KOPT-K1 (cell line): ENCODE results near the gene GLP2R.

Experiments
- H3K27ac ChIP-seq: fragments of 200-600 bp; sonication (generic); 2 replicates; pipeline ENCODE4 v1.5.1; 2016; ENCODE audit warnings: antibody characterized with exemption, mild to moderate bottlenecking, low read depth, low read length; ENCODE audit not compliant: poor library complexity, severe bottlenecking
- H3K36me3 ChIP-seq: fragments of 200-600 bp; sonication (generic); 2 replicates; pipeline ENCODE4 v1.5.1; 2017; ENCODE audit warnings: antibody characterized with exemption, mild to moderate bottlenecking, low read length, moderate library complexity; ENCODE audit not compliant: insufficient read depth
- H3K9me3 ChIP-seq: fragments of 200-600 bp; sonication (generic); 2 replicates; pipeline ENCODE4 v1.5.1; 2017; ENCODE audit warnings: antibody characterized with exemption, low read length, mild to moderate bottlenecking; ENCODE audit not compliant: insufficient read depth, poor library complexity, severe bottlenecking

GLP2R gene

DNA sequence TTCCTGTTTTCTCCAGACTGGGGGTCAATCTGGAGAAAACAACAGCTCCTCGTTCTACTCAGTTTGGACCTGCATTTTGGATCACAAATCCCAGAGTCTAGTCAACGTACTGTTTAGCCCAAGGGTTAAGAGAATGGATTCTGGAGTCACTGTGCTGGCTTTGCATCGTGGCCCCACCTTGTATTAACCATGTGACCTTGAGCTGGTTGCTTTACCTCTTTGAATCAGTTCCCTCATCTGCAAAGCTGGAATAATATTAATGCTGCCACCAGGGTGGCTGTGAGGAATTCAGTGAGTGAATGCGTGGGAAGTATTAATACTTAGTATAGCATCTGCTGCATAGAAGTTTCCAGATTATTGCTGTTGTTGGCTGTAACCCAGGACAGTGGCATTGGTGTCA is 23.0 kb upstream of the GLP2R start:
- H3K36me3 ChIP-seq = no peaks in the 10 kb centered on the region
- no peak overlapping the region for H3K27ac ChIP-seq
- H3K9me3 ChIP-seq = no peaks in the 10 kb centered on the region

DNA sequence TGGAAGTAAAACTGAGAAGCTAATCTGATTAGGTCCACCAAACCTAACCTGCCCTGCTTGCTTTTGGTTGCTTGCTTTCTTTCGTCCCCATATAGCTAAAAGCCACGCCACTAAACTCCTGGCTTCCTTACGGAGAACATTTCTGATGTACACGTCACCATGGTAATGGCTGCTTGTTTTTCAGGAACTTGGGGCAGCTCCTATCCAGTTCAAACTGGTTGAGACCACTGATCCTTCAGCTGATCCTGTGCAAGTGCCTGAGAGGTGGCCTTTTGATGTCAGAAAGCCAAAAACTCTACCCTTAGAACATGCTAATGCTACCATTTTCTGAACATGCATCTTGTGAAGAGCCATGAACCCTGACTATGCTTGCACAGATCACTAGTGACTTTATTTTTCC is 20.0 kb upstream of the GLP2R start:
- Histone ChIP-seq H3K27ac (no peak overlapping the region), H3K36me3 (no peaks in the 10 kb centered on the region), H3K9me3 (no peaks in the 10 kb centered on the region)

DNA sequence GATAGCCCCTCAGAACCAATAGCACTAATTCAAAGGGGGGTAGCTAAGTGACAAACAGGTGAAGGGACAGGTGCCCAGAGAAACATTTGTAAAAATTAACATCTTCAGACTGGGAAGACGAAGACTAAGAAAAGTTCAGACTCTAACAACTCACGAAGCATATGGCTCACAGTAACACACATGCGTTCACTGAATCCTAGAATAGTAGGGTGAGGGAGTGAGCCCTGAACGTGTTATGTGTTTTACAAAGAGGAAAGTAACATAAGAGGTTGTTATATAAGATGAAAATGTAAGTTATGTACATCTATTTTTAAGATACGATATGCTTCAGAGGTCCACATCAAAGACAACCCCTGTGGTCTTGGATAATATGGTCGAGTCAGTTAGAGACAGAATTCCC is 19.0 kb upstream of the GLP2R start:
- no peak overlapping the region for H3K27ac ChIP-seq
- H3K9me3 ChIP-seq = no peaks in the 10 kb centered on the region
- H3K36me3 ChIP-seq = no peaks in the 10 kb centered on the region

DNA sequence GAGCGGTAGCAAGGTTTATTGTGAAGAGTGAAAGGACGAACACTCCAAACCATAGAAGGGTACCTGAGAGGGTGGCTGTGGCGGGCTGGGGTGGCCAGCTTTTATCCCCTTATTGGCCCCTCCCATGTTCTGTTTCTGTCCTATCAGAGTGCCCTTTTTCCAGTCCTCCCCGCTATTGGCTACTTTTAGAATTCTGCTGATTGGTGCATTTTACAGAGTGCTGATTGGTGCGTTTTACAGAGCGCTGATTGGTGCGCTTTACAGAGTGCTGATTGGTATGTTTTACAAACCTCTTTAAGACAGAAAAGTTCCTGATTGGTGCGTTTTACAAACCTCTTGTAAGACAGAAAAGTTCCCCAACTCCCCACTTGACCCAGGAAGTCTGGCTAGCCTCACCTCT is 16.3 kb upstream of the GLP2R start:
- H3K27ac ChIP-seq = no peak overlapping the region
- no peaks in the 10 kb centered on the region for H3K36me3 ChIP-seq
- no peaks in the 10 kb centered on the region for H3K9me3 ChIP-seq

DNA sequence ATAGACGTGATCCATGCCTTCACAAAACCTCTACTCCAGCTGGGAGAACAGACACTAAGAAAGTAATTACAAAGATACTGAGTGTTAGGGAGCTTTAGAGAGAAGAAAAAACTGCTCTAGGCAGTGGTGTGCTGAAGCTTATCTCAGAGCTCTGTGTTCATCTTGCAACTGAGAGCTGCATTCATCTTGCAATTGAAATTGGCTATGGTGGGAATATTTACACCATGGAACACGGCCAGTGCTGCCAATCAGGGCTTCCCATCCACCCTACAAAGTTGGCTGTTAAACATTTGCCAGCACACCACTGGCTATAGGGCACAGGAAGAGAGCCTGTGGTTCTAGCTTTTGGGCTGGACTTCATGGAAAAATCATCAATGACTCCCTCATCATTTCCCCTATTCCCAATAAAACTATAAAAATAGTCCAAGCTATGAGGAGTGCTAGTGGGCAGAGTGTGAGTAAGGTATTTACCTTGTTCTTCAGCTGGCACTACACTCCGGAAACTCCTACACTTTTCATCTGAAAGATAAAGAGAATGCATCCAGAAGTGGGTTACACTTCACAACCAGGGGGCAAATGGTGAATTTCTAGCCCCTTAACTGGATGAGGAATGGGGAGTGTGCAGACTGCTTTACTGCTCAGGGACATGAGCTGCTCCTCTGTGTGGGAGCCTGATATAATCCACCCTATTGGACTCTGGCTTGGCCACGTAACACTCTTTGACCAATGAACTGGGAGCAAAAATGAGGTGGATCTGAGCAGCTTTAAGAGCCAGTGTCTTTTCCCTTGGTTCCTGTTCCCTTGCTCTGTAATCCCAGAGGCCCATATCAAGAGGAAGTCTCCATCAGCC is 15.4 kb upstream of the GLP2R start:
- no peak overlapping the region for H3K27ac ChIP-seq
- H3K36me3 ChIP-seq = no peaks in the 10 kb centered on the region
- no peaks in the 10 kb centered on the region for H3K9me3 ChIP-seq

DNA sequence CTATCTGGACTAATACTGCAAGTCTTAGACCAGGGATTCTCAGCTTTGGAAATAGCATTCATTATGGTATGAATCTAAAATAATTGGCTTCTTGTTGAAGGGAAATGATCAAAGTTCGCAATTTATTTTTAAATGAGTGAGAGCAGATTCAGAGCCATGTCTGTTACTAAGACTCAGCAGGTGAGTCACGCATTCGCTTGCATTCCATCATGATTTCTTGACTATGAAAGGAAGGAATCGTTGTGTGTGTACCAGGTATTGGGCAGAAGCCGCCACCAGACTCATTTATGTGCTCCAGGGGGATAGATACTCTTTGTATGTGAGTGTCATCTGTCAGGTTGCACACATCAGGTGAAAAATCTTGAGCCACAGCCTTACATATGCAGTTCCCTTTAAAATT is 14.6 kb upstream of the GLP2R start:
- no peaks in the 10 kb centered on the region for H3K36me3 ChIP-seq
- no peak overlapping the region for H3K27ac ChIP-seq
- H3K9me3 ChIP-seq = no peaks in the 10 kb centered on the region

DNA sequence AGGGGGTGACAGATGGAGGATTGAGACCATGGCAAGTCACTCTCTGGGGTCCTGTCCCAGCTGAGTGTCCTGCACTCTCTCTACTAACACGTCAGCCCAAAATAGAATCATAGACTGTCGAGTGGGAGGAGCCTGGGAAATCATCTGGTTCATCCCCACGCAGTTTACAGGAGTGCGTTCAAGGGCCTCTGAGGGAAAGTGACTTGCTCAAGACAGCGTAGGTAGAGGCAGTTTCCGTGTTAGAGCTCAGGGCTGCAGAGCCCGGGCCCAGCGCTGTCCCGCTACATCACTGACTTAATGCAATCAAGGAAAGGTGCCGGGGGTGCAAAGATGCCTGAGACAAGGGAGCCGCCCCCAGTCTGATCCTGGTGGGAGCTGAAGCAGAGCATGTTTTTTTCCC is 14.2 kb upstream of the GLP2R start:
- H3K36me3 ChIP-seq = no peaks in the 10 kb centered on the region
- H3K9me3 ChIP-seq = no peaks in the 10 kb centered on the region
- H3K27ac ChIP-seq = no peak overlapping the region

DNA sequence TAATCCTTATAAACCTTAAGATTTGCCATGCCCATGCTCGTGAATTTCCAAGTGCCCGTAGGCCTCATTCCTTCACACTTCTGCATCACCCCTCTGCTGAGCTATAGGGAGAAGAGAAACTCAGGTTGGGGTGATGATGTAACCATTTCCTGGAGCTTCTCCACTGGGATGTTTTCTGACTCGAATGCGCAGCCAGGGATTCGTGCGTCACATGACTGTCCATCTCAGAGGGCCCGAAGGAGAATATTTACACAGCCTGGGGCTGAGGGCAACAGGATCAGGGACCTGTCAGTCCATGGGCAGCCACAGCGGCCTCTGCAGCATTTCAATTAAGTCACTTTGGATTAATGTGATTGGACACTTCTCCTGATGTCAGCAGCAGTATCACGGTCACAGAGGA is 12.6 kb upstream of the GLP2R start:
- Histone ChIP-seq H3K36me3 (no peaks in the 10 kb centered on the region), H3K9me3 (no peaks in the 10 kb centered on the region), H3K27ac (no peak overlapping the region)

DNA sequence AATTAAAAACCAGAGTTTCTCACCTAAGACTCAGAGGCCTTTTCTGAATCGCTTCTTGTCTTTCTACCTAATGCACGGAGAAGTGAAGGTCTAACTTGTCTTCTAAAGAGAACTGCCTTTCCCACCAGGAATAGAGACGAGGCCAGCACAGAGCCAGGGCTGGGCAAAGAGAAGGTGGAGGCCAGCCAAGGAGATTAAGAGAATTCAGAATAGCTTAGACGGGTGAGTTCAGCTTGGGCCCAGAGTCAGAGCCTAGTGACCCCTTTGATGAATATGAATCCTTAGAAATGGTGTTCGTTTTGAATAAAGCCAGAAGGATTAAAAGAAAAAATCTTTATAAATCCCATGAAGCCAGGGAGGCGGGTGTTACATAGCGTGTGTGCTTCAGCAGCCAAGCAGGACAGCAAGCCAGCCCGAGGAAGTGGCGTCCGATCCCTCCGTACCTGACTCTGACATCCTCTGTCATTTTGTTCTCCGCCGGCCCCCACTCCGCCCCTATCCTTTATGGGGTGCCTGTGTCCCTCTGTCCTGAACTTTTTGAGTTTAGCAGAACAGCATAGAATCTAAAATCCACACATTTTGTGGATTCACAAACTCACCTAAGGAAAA is 11.3 kb upstream of the GLP2R start:
- H3K27ac ChIP-seq = no peak overlapping the region
- no peaks in the 10 kb centered on the region for H3K9me3 ChIP-seq
- no peaks in the 10 kb centered on the region for H3K36me3 ChIP-seq

DNA sequence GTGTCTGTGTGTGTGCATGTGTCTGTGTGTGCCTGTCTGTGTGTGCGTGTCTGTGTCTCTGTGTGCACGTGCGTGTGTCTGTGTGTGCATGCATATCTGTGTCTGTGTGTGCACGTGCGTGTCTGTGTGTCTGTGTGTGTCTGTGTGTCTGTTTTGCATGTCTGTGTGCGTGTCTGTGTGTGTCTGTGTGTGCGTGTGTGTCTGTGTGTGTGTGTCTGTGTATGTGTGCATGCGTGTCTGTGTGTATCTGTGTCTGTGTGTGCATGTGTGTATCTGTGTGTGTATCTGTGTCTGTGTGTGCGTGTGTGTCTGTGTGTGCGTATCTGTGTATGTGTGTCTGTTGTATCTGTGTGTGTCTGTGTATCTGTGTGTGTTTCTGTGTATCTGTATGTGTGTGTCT is 9.3 kb upstream of the GLP2R start:
- Histone ChIP-seq H3K36me3 (no peaks in the 10 kb centered on the region), H3K9me3 (no peaks in the 10 kb centered on the region), H3K27ac (no peak overlapping the region)

DNA sequence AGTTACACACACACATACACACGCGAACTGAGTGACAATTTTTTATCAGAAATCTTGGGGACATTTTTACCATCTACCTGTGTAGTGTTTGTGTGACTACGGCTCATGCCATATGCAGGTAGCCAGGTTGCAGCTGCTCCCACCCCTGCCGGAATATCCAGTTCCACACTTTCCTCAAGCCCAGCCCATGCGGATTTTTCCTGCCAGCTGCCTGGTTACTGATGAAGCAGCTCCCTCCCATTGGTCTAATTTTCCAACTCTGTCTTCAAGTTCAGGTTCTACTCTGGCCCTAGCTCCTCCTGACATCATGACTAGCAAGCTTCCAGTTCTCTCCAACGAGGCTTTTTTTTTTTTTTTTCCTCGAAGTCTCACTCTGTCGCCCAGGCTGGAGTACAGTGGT is 8.6 kb upstream of the GLP2R start:
- no peaks in the 10 kb centered on the region for H3K36me3 ChIP-seq
- no peak overlapping the region for H3K27ac ChIP-seq
- no peaks in the 10 kb centered on the region for H3K9me3 ChIP-seq

DNA sequence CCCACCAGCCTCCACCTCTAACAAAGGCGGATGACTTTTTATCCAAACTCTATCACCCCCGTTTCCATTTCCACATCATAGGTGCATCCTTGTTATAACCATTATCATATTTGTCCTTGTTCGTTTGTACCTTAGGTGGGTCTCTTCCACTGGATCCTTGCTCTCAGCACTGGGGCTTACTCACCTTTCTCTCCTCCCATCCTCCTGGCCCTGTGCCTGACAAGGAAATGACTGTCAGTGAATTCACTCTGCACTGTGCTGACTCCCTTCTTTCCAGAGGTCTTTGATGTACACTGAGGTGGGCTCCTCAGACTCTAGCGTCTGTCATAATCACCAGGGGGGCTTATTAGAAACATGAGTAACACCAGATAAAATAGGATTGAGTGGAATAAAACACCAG is 7.0 kb upstream of the GLP2R start:
- H3K27ac ChIP-seq = no peak overlapping the region
- no peaks in the 10 kb centered on the region for H3K36me3 ChIP-seq
- H3K9me3 ChIP-seq = no peaks in the 10 kb centered on the region

DNA sequence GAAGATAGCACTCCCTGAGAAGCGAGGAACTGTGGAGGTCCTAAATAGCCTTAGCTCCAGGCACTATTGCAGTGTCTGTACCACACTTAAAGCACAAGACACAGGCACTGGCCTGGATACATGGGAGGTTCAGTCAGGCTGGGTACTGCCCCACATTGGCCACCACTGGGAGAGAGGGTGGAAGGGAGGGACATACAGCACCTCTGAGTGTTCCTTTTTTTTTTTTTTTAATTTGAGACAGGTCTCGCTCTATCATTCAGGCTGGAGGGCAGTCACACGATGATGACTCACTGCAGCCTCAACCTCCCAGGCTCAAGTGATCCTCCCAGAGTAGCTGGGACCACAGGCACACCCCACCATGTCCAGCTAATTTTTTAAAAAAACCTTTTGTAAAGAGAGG is 5.3 kb upstream of the GLP2R start:
- Histone ChIP-seq H3K36me3 (no peaks in the 10 kb centered on the region), H3K9me3 (no peaks in the 10 kb centered on the region), H3K27ac (no peak overlapping the region)

DNA sequence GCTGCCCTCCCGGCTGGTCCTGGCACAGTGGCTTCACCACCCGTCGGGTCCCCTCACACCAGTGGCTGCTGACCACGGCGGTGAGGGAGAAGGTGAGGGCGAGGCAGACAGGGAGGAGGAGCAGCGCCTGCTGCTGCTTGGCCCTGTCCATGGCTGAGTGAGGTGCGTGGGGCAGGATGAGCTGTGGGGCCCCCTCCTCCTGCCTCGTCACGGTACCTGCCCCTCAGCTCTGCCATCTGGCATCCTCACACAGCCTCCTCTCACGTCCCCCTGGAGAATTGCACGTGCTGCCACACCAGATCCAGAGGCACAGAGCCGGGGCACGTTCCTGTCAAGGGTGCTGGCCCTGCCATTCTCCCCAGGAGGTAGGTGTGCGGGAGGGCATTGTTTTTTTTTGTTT is 3.8 kb upstream of the GLP2R start, which contains the start of gene GSG1L2:
Gene GSG1L2, minus strand, starts transcription at position 159 of the 400 bp plus-strand sequence. Its CDS starts 8 bp downstream, at position 151.
- Histone ChIP-seq H3K9me3 (no peaks in the 10 kb centered on the region), H3K36me3 (no peaks in the 10 kb centered on the region), H3K27ac (no peak within 1 kb of the TSS)

DNA sequence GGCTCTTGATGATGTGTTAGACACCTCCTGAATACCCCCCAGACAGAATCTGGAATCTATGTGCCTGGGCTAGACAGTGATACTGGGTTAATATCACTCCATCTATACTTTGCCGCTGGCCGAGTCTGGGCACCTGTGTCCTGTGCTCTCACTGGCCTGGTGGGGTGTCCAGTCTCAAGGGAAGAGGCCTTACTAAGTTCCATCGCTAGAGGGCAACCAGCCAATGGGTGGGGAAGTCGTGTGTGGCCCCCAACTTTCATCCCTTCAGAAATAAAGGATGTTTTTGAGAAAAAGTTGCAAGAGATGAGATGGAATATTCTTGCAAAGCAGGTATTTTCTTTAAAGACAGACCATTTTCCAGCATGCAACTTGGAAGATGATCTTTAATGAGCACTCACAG is 1.6 kb upstream of the GLP2R start:
- Histone ChIP-seq H3K9me3 (no peaks in the 10 kb centered on the region), H3K36me3 (no peaks in the 10 kb centered on the region), H3K27ac (no peak overlapping the region)

DNA sequence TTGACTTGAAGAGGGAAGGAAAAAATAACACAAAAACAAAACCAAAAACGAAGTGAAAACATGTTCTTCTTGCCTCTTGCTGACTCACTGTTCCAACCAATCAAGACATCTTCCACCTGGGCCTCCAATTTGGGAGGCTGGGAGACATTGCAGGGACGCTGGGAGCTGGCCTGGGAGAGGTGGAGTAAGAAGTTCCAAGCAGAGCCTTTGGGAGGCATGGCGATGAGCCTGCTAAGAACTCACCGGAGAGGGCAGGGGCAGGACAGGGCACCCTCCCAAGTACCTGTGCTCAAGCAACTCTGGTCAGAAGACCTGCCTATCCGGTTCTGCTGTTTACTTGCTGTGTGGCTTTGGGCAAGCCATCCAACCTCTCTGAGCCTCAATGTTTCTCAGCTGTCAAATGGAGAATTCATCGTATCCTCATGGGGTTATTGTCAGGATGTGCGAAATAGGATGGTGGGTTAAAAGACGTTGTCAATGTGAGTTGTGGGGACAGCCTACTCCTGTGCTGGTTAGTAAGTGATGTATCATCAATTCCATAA is 856 bp upstream of the GLP2R start:
- H3K27ac ChIP-seq = no peak overlapping the region
- no peaks in the 10 kb centered on the region for H3K36me3 ChIP-seq
- no peaks in the 10 kb centered on the region for H3K9me3 ChIP-seq
